ENCODE results near the gene N4BP2.
"Not testable (repeated sequence)": the region's sequence is repeated elsewhere in the genome, so short reads cannot be mapped to it uniquely, and the experiment has no call there.

The N4BP2 gene

DNA sequence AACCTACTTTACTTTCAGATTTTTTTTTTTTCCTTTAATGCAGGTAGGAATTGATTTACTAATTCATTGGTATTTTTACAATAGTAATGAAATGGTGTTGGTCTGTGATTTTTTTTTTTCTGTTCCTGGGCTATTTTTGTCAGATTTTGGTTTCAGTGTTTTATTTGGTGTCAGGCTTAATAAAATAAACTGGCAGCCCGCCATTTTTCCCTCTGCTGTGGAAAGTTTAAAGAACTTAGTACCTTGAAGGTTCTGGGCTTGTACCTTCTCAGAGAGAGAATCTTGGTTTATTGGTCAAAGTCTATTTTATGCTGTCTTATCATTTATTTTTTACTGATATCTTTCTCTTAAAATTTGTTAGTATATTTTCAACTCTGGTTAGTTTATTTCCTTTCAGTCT, 76.2 kb downstream of the N4BP2 start:
- H3K9ac ChIP-seq (ENCODE audit: low read depth, low read length) = no peak overlapping the region
- H3K36me3 ChIP-seq (ENCODE audit: insufficient read depth, low read length) = no peaks in the 10 kb centered on the region
- H3K4me3 ChIP-seq (ENCODE audit: low read length) = no peak overlapping the region
- H3K9me3 ChIP-seq (replicated peaks; ENCODE audit: low read length) = no peaks in the 10 kb centered on the region
- H3K4me1 ChIP-seq (ENCODE audit: control insufficient read depth, insufficient read depth, low read length) = no peaks in the 10 kb centered on the region
- no peak overlapping the region for H3K4me2 ChIP-seq (ENCODE audit: low read length)
- no peaks in the 10 kb centered on the region for H3K27me3 ChIP-seq (ENCODE audit: control insufficient read depth, insufficient read depth, low read length)

DNA sequence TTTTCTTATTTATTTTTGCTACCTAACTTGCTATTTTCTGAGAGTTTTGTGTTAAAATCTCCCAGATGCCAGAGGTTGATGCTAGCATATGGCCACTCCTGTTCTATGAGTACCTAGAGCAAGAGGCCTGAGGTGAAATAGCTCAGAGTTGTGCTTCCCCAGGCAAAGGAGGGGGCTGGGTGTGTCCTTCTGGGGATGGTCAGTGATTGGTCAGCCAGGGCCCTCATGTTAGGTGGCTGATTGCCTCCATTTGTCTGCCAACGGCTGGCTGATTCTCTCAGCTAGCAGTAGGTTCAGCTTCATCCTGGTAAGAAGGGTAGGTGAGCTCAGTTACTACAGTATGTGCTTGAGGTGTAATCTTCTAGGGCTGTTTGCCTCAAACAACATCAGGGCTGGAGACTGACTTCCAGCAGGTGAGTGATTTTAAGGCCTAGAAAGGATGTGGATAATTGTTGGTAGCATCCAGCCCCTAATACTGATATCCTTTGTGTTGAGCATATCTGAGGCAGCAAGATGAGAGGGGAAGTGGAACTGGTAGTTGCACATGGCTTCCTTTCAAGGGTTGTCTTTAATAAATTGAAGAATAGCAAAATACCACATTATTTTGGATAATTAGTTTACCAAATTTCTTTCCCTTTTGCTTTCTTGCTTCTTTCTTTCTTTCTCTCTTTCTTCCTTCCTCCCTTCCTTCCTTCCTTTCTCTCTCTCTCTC, 77.7 kb downstream of the N4BP2 start:
- no peaks in the 10 kb centered on the region for H3K27me3 ChIP-seq (ENCODE audit: control insufficient read depth, insufficient read depth, low read length)
- no peak overlapping the region for H3K4me3 ChIP-seq (ENCODE audit: low read length)
- H3K9me3 ChIP-seq (replicated peaks; ENCODE audit: low read length) = no peaks in the 10 kb centered on the region
- H3K4me2 ChIP-seq (ENCODE audit: low read length) = no peak overlapping the region
- H3K36me3 ChIP-seq (ENCODE audit: insufficient read depth, low read length) = no peaks in the 10 kb centered on the region
- H3K4me1 ChIP-seq (ENCODE audit: control insufficient read depth, insufficient read depth, low read length) = no peaks in the 10 kb centered on the region
- no peak overlapping the region for H3K9ac ChIP-seq (ENCODE audit: low read depth, low read length)

DNA sequence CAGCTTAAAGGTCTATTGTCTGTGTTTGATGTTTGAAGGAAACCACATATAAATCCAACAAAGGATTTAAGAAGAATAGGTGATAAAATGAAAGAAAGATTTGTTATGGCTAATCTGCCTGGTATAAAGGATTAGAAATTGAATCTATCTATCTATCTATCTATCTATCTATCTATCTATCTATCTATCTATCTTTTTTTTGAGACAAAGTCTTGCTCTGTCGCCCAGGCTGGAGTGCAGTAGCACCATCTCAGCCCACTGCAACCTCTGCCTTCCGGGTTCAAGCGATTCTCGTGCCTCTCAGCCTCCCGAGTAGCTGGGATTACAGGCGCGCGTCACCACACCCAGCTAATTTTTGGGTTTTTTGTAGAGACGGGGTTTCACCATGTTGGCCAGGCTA, 79.6 kb downstream of the N4BP2 start:
- H3K4me1 ChIP-seq (ENCODE audit: control insufficient read depth, insufficient read depth, low read length); H3K9me3 ChIP-seq (replicated peaks; ENCODE audit: low read length); H3K4me2 ChIP-seq (ENCODE audit: low read length); H3K9ac ChIP-seq (ENCODE audit: low read depth, low read length); H3K4me3 ChIP-seq (ENCODE audit: low read length); H3K27me3 ChIP-seq (ENCODE audit: control insufficient read depth, insufficient read depth, low read length); H3K36me3 ChIP-seq (ENCODE audit: insufficient read depth, low read length): not testable (repeated sequence)

DNA sequence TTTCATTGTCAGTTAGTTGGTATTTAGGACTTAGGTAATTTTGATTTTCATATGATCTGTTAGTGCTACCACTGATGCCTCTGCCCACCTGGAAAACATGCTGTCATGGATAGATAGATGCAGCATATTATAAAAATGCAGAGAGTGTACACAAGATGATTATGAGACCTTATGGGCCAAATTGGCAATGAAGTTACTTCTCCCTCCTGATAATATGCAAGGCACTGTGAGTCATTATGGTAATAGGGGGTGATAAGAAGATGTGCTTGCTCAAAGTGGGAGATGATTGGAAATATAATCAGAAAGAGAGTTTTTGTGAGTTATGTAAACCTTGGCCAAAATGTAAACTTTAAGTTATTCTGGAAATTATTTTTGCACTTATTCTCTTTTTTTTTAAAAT, 83.5 kb downstream of the N4BP2 start:
- no peaks in the 10 kb centered on the region for H3K27me3 ChIP-seq (ENCODE audit: control insufficient read depth, insufficient read depth, low read length)
- H3K4me3 ChIP-seq (ENCODE audit: low read length) = no peak overlapping the region
- H3K4me1 ChIP-seq (ENCODE audit: control insufficient read depth, insufficient read depth, low read length) = no peaks in the 10 kb centered on the region
- H3K9ac ChIP-seq (ENCODE audit: low read depth, low read length) = no peak overlapping the region
- no peaks in the 10 kb centered on the region for H3K9me3 ChIP-seq (replicated peaks; ENCODE audit: low read length)
- no peaks in the 10 kb centered on the region for H3K36me3 ChIP-seq (ENCODE audit: insufficient read depth, low read length)
- no peak overlapping the region for H3K4me2 ChIP-seq (ENCODE audit: low read length)

DNA sequence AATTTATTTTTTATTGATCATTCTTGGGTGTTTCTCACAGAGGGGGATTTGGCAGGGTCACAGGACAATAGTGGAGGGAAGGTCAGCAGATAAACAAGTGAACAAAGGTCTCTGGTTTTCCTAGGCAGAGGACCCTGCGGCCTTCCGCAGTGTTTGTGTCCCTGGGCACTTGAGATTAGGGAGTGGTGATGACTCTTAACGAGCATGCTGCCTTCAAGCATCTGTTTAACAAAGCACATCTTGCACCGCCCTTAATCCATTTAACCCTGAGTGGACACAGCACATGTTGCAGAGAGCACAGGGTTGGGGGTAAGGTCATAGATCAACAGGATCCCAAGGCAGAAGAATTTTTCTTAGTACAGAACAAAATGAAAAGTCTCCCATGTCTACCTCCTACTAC, 83.9 kb downstream of the N4BP2 start:
- H3K36me3 ChIP-seq (ENCODE audit: insufficient read depth, low read length); H3K4me1 ChIP-seq (ENCODE audit: control insufficient read depth, insufficient read depth, low read length); H3K9ac ChIP-seq (ENCODE audit: low read depth, low read length); H3K9me3 ChIP-seq (replicated peaks; ENCODE audit: low read length); H3K4me3 ChIP-seq (ENCODE audit: low read length); H3K27me3 ChIP-seq (ENCODE audit: control insufficient read depth, insufficient read depth, low read length); H3K4me2 ChIP-seq (ENCODE audit: low read length): not testable (repeated sequence)

DNA sequence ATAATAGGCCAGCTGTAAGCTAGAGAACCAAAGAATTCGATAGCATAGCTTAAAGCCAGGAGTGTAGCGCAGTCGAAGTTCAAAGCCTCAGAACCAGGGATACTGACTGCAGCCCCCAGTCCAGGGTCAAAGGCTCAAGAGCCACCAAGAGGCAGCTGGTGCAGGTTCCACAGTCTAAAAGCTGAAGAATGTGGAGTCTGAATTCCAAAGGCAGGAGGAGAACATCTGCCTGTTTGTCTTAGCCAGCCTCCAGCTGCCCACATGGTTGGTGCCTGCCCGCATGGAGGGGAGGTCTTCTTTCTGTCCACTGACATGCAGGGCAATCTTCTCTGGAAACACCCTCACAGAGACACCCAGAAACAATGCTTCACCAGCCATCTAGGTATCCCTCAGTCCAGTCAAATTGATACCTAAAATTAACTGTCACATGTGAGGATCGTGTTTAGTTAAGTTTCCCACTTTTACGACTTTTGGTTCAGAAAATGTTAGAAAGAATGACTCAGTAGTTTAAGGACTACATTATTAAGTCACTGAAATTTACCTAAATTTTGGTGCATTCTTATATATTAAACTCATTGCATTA, 87.4 kb downstream of the N4BP2 start:
- Histone ChIP-seq H3K4me1 (ENCODE audit: control insufficient read depth, insufficient read depth, low read length) (no peaks in the 10 kb centered on the region), H3K4me2 (ENCODE audit: low read length) (no peak overlapping the region), H3K36me3 (ENCODE audit: insufficient read depth, low read length) (no peaks in the 10 kb centered on the region), H3K9ac (ENCODE audit: low read depth, low read length) (no peak overlapping the region), H3K9me3 (replicated peaks; ENCODE audit: low read length) (no peaks in the 10 kb centered on the region), H3K27me3 (ENCODE audit: control insufficient read depth, insufficient read depth, low read length) (no peaks in the 10 kb centered on the region), H3K4me3 (ENCODE audit: low read length) (no peak overlapping the region)

DNA sequence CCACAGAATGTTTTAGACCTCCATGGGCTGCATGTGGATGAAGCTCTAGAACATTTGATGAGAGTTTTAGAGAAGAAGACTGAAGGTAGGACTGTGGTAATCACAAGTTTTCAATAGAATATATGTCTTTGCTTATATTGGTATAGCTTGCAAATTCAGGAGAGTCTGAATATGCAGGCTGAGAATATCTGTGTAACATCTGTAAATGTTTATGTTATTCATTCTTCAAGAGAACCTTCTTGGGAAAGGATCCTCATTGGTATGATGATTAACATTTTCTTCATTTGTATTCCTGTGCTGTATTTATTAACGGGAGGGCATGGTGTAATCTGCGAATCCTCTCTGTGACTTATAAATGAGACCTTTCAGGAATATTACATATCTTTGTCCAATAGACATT, 88.1 kb downstream of the N4BP2 start:
- no peaks in the 10 kb centered on the region for H3K4me1 ChIP-seq (ENCODE audit: control insufficient read depth, insufficient read depth, low read length)
- H3K27me3 ChIP-seq (ENCODE audit: control insufficient read depth, insufficient read depth, low read length) = no peaks in the 10 kb centered on the region

DNA sequence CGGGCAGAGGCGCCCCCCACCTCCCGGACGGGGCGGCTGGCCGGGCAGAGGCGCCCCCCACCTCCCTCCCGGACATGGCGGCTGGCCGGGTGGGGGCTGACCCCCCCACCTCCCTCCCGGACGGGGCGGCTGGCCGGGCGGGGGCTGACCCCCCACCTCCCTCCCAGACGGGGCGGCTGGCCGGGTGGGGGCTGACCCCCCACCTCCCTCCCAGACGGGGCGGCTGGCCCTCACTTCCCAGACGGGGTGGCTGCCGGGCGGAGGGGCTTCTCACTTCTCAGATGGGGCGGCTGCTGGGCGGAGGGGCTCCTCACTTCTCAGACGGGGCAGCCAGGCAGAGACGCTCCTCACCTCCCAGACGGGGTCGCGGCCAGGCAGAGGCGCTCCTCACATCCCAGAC, 90.8 kb downstream of the N4BP2 start:
- H3K36me3 ChIP-seq (ENCODE audit: insufficient read depth, low read length); H3K4me2 ChIP-seq (ENCODE audit: low read length); H3K4me3 ChIP-seq (ENCODE audit: low read length); H3K27me3 ChIP-seq (ENCODE audit: control insufficient read depth, insufficient read depth, low read length); H3K9me3 ChIP-seq (replicated peaks; ENCODE audit: low read length); H3K4me1 ChIP-seq (ENCODE audit: control insufficient read depth, insufficient read depth, low read length); H3K9ac ChIP-seq (ENCODE audit: low read depth, low read length): not testable (repeated sequence)

More for the DNA sequence above, 88.1 kb downstream of the N4BP2 start:
- H3K4me2 ChIP-seq (ENCODE audit: low read length) = no peak overlapping the region
- no peak overlapping the region for H3K9ac ChIP-seq (ENCODE audit: low read depth, low read length)
- H3K9me3 ChIP-seq (replicated peaks; ENCODE audit: low read length) = no peaks in the 10 kb centered on the region
- H3K4me3 ChIP-seq (ENCODE audit: low read length) = no peak overlapping the region
- H3K36me3 ChIP-seq (ENCODE audit: insufficient read depth, low read length) = no peaks in the 10 kb centered on the region

DNA sequence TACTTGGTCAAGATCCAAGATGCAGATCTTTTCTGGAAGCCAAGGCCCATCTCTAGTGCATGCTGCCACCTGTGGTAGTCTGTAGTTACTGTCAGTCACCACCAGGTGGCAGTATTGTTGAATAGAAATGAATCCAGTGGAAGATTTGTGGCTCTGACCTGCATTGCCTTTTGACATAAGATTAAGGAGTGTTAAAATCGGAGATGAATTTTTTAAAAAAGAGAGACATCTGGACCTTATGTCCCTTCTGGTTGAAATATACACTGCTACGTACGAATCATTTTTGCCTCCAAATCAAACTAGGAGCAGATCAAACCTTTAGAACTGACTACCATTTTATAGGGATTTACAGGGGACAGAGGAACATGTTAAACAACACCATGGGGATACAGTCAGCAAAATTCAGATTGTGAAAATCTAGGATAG, 93.3 kb downstream of the N4BP2 start:
- Histone ChIP-seq H3K36me3 (ENCODE audit: insufficient read depth, low read length) (no peaks in the 10 kb centered on the region), H3K9ac (ENCODE audit: low read depth, low read length) (no peak overlapping the region), H3K4me3 (ENCODE audit: low read length) (no peak overlapping the region), H3K4me1 (ENCODE audit: control insufficient read depth, insufficient read depth, low read length) (no peaks in the 10 kb centered on the region), H3K27me3 (ENCODE audit: control insufficient read depth, insufficient read depth, low read length) (no peaks in the 10 kb centered on the region), H3K9me3 (replicated peaks; ENCODE audit: low read length) (no peaks in the 10 kb centered on the region), H3K4me2 (ENCODE audit: low read length) (no peak overlapping the region)

DNA sequence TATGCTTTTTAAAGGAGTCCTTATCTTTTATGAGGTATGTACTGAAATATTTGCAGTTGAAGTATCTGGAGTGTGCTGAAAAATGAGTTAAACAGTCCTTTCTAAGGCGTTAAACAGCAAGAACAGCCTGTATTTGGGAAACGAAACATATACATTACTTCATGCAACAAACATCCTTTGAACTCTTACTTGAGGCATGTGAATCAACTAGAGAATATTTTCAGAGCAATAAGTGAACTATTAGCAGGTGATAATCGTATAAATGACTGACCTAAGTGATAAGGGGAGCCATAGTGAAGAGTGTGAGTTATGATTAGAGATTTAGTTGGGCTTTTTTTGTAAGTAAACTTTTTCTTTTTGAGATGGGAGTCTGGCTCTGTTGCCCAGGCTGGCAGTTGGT, 94.3 kb downstream of the N4BP2 start:
- no peaks in the 10 kb centered on the region for H3K36me3 ChIP-seq (ENCODE audit: insufficient read depth, low read length)
- H3K9me3 ChIP-seq (replicated peaks; ENCODE audit: low read length) = no peaks in the 10 kb centered on the region
- no peak overlapping the region for H3K9ac ChIP-seq (ENCODE audit: low read depth, low read length)
- H3K4me1 ChIP-seq (ENCODE audit: control insufficient read depth, insufficient read depth, low read length) = no peaks in the 10 kb centered on the region
- no peaks in the 10 kb centered on the region for H3K27me3 ChIP-seq (ENCODE audit: control insufficient read depth, insufficient read depth, low read length)
- H3K4me2 ChIP-seq (ENCODE audit: low read length) = no peak overlapping the region
- no peak overlapping the region for H3K4me3 ChIP-seq (ENCODE audit: low read length)

DNA sequence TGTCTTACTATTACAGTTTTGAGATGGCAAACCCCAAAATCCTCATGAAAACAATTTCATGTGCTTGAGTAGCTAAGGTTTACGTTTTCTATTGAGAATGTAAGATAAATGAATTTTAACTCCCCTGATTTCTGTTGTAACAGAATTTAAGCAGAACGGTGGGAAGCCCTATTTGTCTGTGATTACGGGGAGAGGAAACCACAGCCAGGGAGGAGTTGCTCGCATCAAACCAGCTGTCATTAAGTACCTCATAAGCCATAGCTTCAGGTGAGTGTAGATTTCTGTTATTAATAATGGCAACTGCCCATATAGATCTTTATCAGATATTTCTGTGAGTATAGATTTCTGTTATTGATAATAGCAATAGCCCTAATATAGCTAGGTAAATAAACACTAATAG, 96.0 kb downstream of the N4BP2 start:
- no peaks in the 10 kb centered on the region for H3K27me3 ChIP-seq (ENCODE audit: control insufficient read depth, insufficient read depth, low read length)
- H3K4me2 ChIP-seq (ENCODE audit: low read length) = no peak overlapping the region
- no peaks in the 10 kb centered on the region for H3K4me1 ChIP-seq (ENCODE audit: control insufficient read depth, insufficient read depth, low read length)
- no peaks in the 10 kb centered on the region for H3K9me3 ChIP-seq (replicated peaks; ENCODE audit: low read length)
- no peak overlapping the region for H3K4me3 ChIP-seq (ENCODE audit: low read length)
- H3K9ac ChIP-seq (ENCODE audit: low read depth, low read length) = no peak overlapping the region
- H3K36me3 ChIP-seq (ENCODE audit: insufficient read depth, low read length) = no peaks in the 10 kb centered on the region

DNA sequence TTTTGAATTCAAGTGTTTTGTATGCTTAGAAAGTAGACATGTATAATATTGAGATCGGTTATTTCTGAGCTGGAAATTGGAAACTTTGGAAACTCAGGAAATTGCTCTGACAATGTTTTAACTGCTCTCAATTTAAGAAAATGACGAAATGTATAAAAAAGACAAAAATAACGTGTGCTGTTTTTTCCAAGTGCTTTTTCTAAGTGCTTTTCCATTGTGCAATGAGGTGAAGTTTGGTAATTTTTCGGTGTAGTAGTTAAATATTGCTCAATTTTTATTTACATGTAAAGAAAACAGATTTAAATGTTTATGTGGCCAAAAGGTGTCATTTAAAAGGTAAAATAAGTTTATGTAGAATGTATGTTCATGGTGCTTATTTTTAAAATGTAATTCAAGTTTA, 100.8 kb downstream of the N4BP2 start:
- no peaks in the 10 kb centered on the region for H3K4me1 ChIP-seq (ENCODE audit: control insufficient read depth, insufficient read depth, low read length)
- no peak overlapping the region for H3K4me2 ChIP-seq (ENCODE audit: low read length)
- H3K36me3 ChIP-seq (ENCODE audit: insufficient read depth, low read length) = no peaks in the 10 kb centered on the region
- H3K27me3 ChIP-seq (ENCODE audit: control insufficient read depth, insufficient read depth, low read length) = no peaks in the 10 kb centered on the region
- H3K4me3 ChIP-seq (ENCODE audit: low read length) = no peak overlapping the region
- H3K9me3 ChIP-seq (replicated peaks; ENCODE audit: low read length) = no peaks in the 10 kb centered on the region
- H3K9ac ChIP-seq (ENCODE audit: low read depth, low read length) = no peak overlapping the region

Data from skeletal muscle satellite cell (primary cell).